ENCODE data around the gene ACVR1C. TPM values are rescaled to one million over a fixed set of nuclear protein-coding genes. Genes with fewer than 3 reads are reported as not detected.
A peak's percentile ranks its signal among the peaks of the same experiment; 100 is the strongest.

Gene ACVR1C
- total and polyA plus RNA-seq, 2 of the 8 experiments (the other 6 are each of a cell fraction or from before 2014, with no cell fraction given), result 0.21 to 0.52 TPM

DNA sequence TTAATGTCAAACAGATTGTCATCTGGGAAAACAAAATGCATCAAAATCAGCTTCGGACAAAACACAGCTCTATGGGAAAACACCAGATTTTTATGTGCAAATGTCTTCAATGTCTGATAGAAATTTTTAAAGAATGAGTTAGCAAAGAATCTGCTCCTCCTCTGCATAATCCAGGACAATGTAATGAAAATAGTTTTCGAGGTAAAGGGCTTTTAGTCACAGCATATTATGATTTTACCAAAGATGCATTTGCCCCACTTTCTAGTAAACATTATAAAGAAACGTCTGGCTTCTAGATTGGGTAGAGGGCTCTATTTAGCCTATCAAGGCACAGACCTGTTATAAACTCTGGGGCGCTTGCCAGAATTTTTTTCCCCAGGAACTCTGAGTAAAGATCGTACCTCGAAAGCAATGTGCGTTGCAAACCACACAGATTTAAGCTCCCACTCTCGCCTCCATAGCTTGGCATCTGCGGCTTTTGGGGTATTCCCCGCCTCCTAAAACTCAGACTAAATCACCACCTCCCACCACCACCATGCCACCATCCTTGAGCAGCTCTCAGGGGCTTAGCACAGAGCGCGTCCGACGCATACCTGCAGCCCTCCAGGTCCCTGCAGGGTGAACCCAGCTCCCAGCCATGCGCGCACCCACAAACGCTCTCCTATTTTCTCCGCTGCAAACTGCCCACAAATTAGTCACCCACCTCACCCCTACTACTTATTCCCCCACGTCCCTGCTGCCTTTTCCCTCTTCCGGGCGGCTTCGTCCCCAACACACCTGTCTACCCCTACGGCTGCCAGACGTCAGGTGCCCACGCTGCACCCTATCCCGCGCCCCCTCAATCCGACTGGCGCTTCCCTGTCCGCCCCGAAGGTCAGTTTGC, 829 bp downstream of the ACVR1C start (continued):
- TF ChIP-seq PHF8 (conservative IDR thresholded peaks at IDR 0.05; ENCODE audit: low read depth, low read length), result no peak
- no peak for TF ChIP-seq CREB1 (IDR thresholded peaks at IDR 0.05)
- no peak for TF ChIP-seq SIRT6 (IDR thresholded peaks at IDR 0.05; ENCODE audit: low read length)
- TF ChIP-seq SAP30 (IDR thresholded peaks at IDR 0.05; ENCODE audit: insufficient read depth, insufficient replicate concordance, low read length), result no peak
- TF ChIP-seq EZH2 (IDR thresholded peaks at IDR 0.05; ENCODE audit: low read depth, low read length, severe bottlenecking), result peak; percentile 80
- no peak for TF ChIP-seq RAD21 (IDR thresholded peaks at IDR 0.05 in 1 of 2, conservative IDR thresholded peaks at IDR 0.05 in 1 of 2; ENCODE audit: low read depth in 2 of 2, low read length in 2 of 2)
- TF ChIP-seq SIX5 (IDR thresholded peaks at IDR 0.05; ENCODE audit: low read depth, low read length), result no peak
- no peak for TF ChIP-seq EP300 (IDR thresholded peaks at IDR 0.05; ENCODE audit: borderline replicate concordance in 1 of 2, low read depth in 2 of 2, low read length in 2 of 2)
- TF ChIP-seq RBBP5 (IDR thresholded peaks at IDR 0.05; ENCODE audit: borderline replicate concordance, low read depth, low read length), result no peak
- TF ChIP-seq, protein P1, sequence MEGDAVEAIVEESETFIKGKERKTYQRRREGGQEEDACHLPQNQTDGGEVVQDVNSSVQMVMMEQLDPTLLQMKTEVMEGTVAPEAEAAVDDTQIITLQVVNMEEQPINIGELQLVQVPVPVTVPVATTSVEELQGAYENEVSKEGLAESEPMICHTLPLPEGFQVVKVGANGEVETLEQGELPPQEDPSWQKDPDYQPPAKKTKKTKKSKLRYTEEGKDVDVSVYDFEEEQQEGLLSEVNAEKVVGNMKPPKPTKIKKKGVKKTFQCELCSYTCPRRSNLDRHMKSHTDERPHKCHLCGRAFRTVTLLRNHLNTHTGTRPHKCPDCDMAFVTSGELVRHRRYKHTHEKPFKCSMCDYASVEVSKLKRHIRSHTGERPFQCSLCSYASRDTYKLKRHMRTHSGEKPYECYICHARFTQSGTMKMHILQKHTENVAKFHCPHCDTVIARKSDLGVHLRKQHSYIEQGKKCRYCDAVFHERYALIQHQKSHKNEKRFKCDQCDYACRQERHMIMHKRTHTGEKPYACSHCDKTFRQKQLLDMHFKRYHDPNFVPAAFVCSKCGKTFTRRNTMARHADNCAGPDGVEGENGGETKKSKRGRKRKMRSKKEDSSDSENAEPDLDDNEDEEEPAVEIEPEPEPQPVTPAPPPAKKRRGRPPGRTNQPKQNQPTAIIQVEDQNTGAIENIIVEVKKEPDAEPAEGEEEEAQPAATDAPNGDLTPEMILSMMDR (IDR thresholded peaks at IDR 0.05; ENCODE audit: control extremely low read depth in 1 of 3, insufficient read depth in 1 of 3, low read depth in 1 of 3, low read length in 3 of 3), result no peak
- no peak for TF ChIP-seq KDM1A (IDR thresholded peaks at IDR 0.05; ENCODE audit: borderline replicate concordance, low read length)
- TF ChIP-seq, protein P2, sequence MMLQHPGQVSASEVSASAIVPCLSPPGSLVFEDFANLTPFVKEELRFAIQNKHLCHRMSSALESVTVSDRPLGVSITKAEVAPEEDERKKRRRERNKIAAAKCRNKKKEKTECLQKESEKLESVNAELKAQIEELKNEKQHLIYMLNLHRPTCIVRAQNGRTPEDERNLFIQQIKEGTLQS (IDR thresholded peaks at IDR 0.05; ENCODE audit: insufficient read depth, low read depth, low read length), result no peak

Measured in H1 (cell line).